C4-2B (cell line): Measurements from ENCODE around the gene FAAH.
"Not testable (repeated sequence)": the region's sequence is repeated elsewhere in the genome, so short reads cannot be mapped to it uniquely, and the experiment has no call there.

ENCODE experiments used
- H3K27ac ChIP-seq: fragments of 450-650 bp; 2 replicates; pipeline ENCODE4 v1.5.1; 2017
- CTCF ChIP-seq: fragments of 450-650 bp; conservative IDR thresholded peaks from 2 replicates; pipeline ENCODE4 v1.5.1; 2017; ENCODE audit warnings: mild to moderate bottlenecking
- ZFX ChIP-seq: fragments of 450-650 bp; IDR thresholded peaks from 2 replicates; pipeline ENCODE4 v1.6.1; 2017

FAAH gene

GRCh38 chr1:46364612-46365011, 29.5 kb upstream of the FAAH start:
- no peak overlapping the region for H3K27ac ChIP-seq
- TF ChIP-seq CTCF (no peak), ZFX (no peak)

GRCh38 chr1:46365796-46366195, 28.3 kb upstream of the FAAH start:
- H3K27ac ChIP-seq: not testable (repeated sequence)

DNA sequence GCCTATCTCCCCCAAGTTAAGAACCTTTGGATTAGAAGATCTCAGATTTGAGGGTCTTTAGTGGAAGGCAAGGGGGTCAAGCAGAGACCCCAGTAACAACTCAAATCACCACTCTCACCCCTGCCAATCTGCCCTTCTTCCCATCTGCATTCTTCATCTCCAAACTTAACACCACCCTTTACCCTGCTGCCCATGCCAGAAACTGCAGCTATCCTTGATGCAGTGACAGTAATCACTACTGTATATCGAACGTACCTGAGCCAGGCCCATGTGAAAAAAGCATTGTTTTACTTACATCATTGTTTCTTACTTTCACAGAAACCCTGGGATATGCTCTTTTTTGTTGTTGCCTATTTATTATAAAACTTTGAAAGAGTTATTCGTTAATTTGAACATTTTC, 27.0 kb upstream of the FAAH start:
- no peak overlapping the region for H3K27ac ChIP-seq
- TF ChIP-seq CTCF (no peak), ZFX (no peak)

DNA sequence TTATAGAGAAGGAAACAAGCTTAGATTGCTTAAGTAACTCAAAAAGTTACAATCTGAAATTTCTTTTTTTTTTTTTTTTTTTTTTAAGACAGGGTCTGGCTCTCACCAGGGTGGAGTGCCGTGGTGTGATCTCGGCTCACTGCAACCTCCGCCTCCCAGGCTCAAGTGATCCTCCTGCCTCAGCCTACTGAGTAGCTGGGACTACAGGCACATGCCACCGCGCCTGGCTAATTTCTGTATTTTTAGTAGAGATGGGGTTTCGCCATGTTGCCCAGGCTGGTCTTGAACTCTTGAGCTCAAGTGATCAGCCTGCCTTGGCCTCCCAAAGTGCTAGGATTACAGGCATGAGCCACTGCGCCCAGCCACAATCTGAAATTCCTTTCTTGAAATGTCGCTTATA, 26.4 kb upstream of the FAAH start:
- not testable (repeated sequence) for H3K27ac ChIP-seq

GRCh38 chr1:46368791-46369190, 25.3 kb upstream of the FAAH start:
- TF ChIP-seq CTCF: no peak
- no peak for TF ChIP-seq ZFX

DNA sequence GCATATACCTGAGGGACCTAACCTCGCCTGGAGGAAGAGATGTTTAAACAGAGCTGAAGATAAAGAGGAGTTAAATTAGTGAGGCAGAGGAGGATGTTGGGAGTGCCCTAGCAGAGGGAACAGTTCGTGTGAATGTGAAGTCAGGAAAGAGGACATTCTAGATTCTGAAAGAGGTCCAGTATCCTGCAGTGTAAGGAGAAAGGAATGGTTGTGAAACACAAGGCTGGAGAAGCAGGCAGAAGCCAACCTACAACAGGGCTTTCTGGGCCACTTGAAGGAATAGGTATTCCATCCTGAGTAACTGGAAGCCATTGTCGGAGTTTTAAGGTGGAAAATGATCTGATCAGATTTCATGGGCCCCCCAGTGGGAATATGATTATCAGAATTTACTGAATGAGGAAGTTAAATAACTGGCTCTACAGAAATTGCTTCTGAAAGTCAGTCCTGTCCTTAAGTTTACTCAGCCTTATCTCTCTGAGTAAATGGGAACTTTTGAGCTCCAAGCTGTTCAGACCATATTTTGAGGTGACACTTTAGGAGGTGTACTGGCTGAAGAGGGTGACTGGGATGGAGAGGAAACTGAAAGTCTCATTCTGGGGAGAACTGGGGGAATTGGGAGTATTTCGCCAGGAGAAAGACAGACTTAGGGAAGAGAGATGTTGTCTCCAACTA, 24.4 kb upstream of the FAAH start:
- H3K27ac ChIP-seq: no peak overlapping the region
- TF ChIP-seq ZFX (no peak), CTCF (no peak)

More at GRCh38 chr1:46368791-46369190, 25.3 kb upstream of the FAAH start:
- no peak overlapping the region for H3K27ac ChIP-seq

GRCh38 chr1:46370214-46370633, 23.9 kb upstream of the FAAH start:
- H3K27ac ChIP-seq: no peak overlapping the region
- TF ChIP-seq ZFX (no peak), CTCF (no peak)

DNA sequence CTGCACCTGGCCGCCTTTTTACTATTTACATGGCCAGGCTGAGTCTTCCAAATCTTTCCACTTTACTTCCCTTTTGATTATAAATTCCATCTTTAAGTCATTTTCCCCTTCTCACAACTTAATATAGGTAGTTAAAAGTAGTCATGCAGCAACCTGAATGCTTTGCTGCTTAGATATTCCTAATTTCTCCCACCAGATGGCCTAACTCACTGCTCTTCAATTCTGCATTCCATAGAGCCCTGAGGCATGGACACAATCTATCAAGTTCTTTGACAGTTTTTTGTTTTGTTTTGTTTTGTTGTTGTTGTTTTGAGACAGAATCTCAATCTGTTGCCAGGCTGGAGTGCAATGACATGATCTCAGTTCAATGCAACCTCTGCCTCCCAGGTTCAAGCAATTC, 21.7 kb upstream of the FAAH start:
- TF ChIP-seq CTCF: no peak
- TF ChIP-seq ZFX: no peak
- no peak overlapping the region for H3K27ac ChIP-seq
